ENCODE data around the gene BPIFB1. TPM values are rescaled to one million over a fixed set of nuclear protein-coding genes. Genes with fewer than 3 reads are reported as not detected.

BPIFB1 gene
- total RNA-seq, 2 donors from 2014 or later = 0.24 to 0.26 TPM

DNA sequence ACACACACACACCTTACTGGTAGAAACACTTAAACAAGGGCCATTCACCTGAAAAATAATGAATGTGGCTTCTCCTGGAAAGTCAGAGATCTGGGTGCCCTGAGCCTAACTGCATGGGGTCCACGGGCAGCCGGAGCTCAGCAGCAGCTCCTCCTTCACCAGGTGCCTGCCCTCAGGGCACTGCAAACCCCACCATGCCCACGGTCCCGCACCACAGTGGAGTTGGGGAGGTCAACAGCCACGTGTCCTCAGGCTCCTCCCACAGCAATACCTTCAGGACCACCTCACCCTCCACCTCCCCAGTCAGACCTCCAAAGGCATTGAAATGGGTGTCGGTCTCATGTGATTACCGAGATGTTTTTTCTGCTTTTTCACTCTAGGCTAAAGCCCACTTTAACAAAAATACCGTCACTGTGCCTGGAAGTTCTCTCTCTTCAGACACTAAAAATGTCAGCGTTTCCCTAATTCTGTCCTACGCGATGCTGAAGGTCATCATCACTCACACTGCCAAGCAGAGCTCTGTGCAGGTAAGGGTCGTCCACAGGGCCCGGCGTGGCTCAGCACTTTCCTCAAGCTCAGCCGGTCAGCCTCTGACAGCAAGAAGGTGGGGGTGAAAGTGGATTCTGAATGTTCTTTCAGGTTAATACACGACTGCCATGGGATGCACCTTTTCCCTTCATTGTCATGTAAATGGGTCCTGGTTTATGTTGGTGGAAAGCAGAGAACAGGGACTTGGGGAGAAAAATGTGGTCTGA lies 69.4 kb downstream of the BPIFB1 start:
- Histone ChIP-seq H3K9me3 (ENCODE audit: control insufficient read depth, low read length) (no peaks in the 10 kb centered on the region), H3K27ac (ENCODE audit: low read depth, low read length) (no peak overlapping the region), H3K27me3 (ENCODE audit: control insufficient read depth, insufficient read depth, low read length, poor library complexity, severe bottlenecking) (no peaks in the 10 kb centered on the region), H3K4me1 (ENCODE audit: control insufficient read depth, insufficient read depth, low read length) (no peaks in the 10 kb centered on the region), H3K36me3 (ENCODE audit: control insufficient read depth, insufficient read depth, low read length) (peaks cover 10% of the 10 kb centered on the region), H3K4me3 (ENCODE audit: low read length) (no peak overlapping the region), H3K9ac (ENCODE audit: extremely low read depth, low read length, poor library complexity, severe bottlenecking) (no peak overlapping the region)
- TF ChIP-seq, protein P1, sequence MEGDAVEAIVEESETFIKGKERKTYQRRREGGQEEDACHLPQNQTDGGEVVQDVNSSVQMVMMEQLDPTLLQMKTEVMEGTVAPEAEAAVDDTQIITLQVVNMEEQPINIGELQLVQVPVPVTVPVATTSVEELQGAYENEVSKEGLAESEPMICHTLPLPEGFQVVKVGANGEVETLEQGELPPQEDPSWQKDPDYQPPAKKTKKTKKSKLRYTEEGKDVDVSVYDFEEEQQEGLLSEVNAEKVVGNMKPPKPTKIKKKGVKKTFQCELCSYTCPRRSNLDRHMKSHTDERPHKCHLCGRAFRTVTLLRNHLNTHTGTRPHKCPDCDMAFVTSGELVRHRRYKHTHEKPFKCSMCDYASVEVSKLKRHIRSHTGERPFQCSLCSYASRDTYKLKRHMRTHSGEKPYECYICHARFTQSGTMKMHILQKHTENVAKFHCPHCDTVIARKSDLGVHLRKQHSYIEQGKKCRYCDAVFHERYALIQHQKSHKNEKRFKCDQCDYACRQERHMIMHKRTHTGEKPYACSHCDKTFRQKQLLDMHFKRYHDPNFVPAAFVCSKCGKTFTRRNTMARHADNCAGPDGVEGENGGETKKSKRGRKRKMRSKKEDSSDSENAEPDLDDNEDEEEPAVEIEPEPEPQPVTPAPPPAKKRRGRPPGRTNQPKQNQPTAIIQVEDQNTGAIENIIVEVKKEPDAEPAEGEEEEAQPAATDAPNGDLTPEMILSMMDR (conservative IDR thresholded peaks at IDR 0.05) = no peak
- no peaks in the 10 kb centered on the region for H3K9me3 Mint-ChIP-seq
- H3K4me3 Mint-ChIP-seq = no peak overlapping the region
- no peak for DNase-seq
- WGBS, 2 experiments (ENCODE audit: insufficient coverage in 1 of 2, insufficient read length in 1 of 2) = 86 to 97% methylated on average over 6 to 16 of the region's 16 CpGs
- peaks cover 40% of the 10 kb centered on the region for H3K36me3 Mint-ChIP-seq (ENCODE audit: low read depth)
- peak overlapping the region; percentile 9 for H3K27ac Mint-ChIP-seq
- peaks cover 17% of the 10 kb centered on the region for H3K4me1 Mint-ChIP-seq
- H3K27me3 Mint-ChIP-seq (ENCODE audit: insufficient read depth) = no peaks in the 10 kb centered on the region

DNA sequence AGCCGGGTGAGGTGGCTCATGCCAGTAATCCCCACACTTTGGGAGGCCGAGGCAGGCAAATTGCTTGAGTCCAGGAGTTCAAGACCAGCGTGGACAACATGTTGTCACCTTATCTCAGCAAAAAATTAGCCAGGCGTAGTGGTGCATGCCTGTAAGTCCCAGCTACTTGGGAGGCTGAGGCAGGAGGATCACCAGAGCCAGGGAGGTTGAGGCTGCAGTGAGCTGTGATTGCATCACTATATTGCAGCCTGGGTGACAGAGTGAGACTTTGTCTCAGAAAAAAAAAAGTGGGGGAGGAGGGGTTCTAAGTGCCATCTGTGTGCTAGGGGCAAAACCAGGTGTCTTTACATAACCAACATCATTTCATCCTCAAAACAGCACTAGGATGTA lies 70.0 kb downstream of the BPIFB1 start:
- no peak overlapping the region for H3K4me3 ChIP-seq (ENCODE audit: low read length)
- H3K27ac ChIP-seq (ENCODE audit: low read depth, low read length) = no peak overlapping the region
- H3K4me3 Mint-ChIP-seq = no peak overlapping the region
- 83 to 89% methylated on average over 4 of the region's 4 CpGs for WGBS, 2 experiments (ENCODE audit: insufficient coverage in 1 of 2, insufficient read length in 1 of 2)
- peaks cover 10% of the 10 kb centered on the region for H3K36me3 ChIP-seq (ENCODE audit: control insufficient read depth, insufficient read depth, low read length)
- H3K27me3 Mint-ChIP-seq (ENCODE audit: insufficient read depth) = no peaks in the 10 kb centered on the region
- DNase-seq = no peak
- no peak overlapping the region for H3K9ac ChIP-seq (ENCODE audit: extremely low read depth, low read length, poor library complexity, severe bottlenecking)
- TF ChIP-seq, protein P1 (conservative IDR thresholded peaks at IDR 0.05) = no peak
- H3K27me3 ChIP-seq (ENCODE audit: control insufficient read depth, insufficient read depth, low read length, poor library complexity, severe bottlenecking) = no peaks in the 10 kb centered on the region
- H3K36me3 Mint-ChIP-seq (ENCODE audit: low read depth) = peaks cover 39% of the 10 kb centered on the region
- H3K27ac Mint-ChIP-seq = peak overlapping the region; percentile 9
- peaks cover 16% of the 10 kb centered on the region for H3K4me1 Mint-ChIP-seq
- no peaks in the 10 kb centered on the region for H3K9me3 Mint-ChIP-seq
- no peaks in the 10 kb centered on the region for H3K9me3 ChIP-seq (ENCODE audit: control insufficient read depth, low read length)
- no peaks in the 10 kb centered on the region for H3K4me1 ChIP-seq (ENCODE audit: control insufficient read depth, insufficient read depth, low read length)

Other genes starting within 250 kb of the BPIFB1 start
- not detected for gene BPIFB3, start 229.3 kb upstream of the BPIFB1 start, total RNA-seq
- under 1 TPM in 1 of 2 donors, not detected in 1; 0.22 TPM for gene BPIFB4, start 203.6 kb upstream of the BPIFB1 start, total RNA-seq
- gene BPIFA2, start 115.1 kb upstream of the BPIFB1 start, total RNA-seq = not detected
- not detected for gene BPIFA3, start 65.9 kb upstream of the BPIFB1 start, total RNA-seq
- gene BPIFA1, start 47.2 kb upstream of the BPIFB1 start, total RNA-seq = 1 to 10 TPM in 1 of 2 donors, not detected in 1; 1.4 TPM
- 10 to 100 TPM; 45.2 to 59.7 TPM for gene CDK5RAP1, start 118.3 kb downstream of the BPIFB1 start, total RNA-seq
- gene SNTA1, start 160.5 kb downstream of the BPIFB1 start, total RNA-seq = 1 to 10 TPM; 4.6 to 8.2 TPM
- 10 to 100 TPM; 26.8 to 32.7 TPM for gene CBFA2T2, start 206.9 kb downstream of the BPIFB1 start, total RNA-seq